AG04449 (cell line): ENCODE measurements around the gene FAM110A.

Source experiments
- CTCF ChIA-PET: fragments of 350-600 bp; formaldehyde crosslinking; extraction: SDS; loops from one replicate; lab custom pipeline; 2021; ENCODE audit warnings: antibody characterized with exemption; lab: Yijun Ruan, JAX
- POLR2A ChIA-PET: fragments of 400-600, 350-600 bp; formaldehyde crosslinking; extraction: SDS; loops from one replicate; lab custom pipeline; 2020; ENCODE audit warnings: antibody characterized with exemption, inconsistent platforms; lab: Yijun Ruan, JAX
- DNase-seq: peaks from one replicate; pipeline ENCODE4 v3.0.0-alpha.2; 2010; ENCODE audit warnings: low read depth, low spot score
- H3K4me3 ChIP-seq: 2 replicates; pipeline ENCODE4 v1.5.1; 2011; ENCODE audit warnings: low read depth, mild to moderate bottlenecking, control low read depth, low read length
- CTCF ChIP-seq: IDR thresholded peaks from one replicate; pipeline ENCODE4 v1.5.1; 2011; ENCODE audit warnings: mild to moderate bottlenecking, moderate library complexity, low read length, control low read depth, inconsistent platforms; ENCODE audit not compliant: insufficient read depth; ENCODE audit errors: missing control alignments

The FAM110A gene

GRCh38 chr20:822651-823573, 10.6 kb upstream of the FAM110A start:
- no peak for TF ChIP-seq CTCF
- H3K4me3 ChIP-seq: no peak overlapping the region
- ChIA-PET POLR2A (no interaction called here), CTCF (interaction anchor here (0.7 to 2.0 kb wide), 2 partner anchors 133 to 136 kb away, joined by 3 to 7 read pairs; no protein-coding TSS in a partner anchor)
- DNase-seq: no peak

- CTCF ChIA-PET: interaction anchor here (2.0 kb wide), 1 partner anchor 135 kb away, joined by 7 read pairs; no protein-coding TSS in a partner anchor
Measured at GRCh38 chr20:823574-823902, 10.0 kb upstream of the FAM110A start.

GRCh38 chr20:824490-824889, 9.0 kb upstream of the FAM110A start:
- ChIA-PET POLR2A (no interaction called here), CTCF (interaction anchor here (0.9 to 2.1 kb wide), 4 partner anchors 9 to 134 kb away, joined by 3 to 8 read pairs (median 6); no protein-coding TSS in a partner anchor)
- no peak overlapping the region for H3K4me3 ChIP-seq
- no peak for TF ChIP-seq CTCF
- DNase-seq: no peak

More at GRCh38 chr20:823574-823902, 10.0 kb upstream of the FAM110A start:
- no peak for DNase-seq
- POLR2A ChIA-PET: no interaction called here
- H3K4me3 ChIP-seq: no peak overlapping the region
- TF ChIP-seq CTCF: no peak

- no peak for DNase-seq
- no peak overlapping the region for H3K4me3 ChIP-seq
- TF ChIP-seq CTCF: no peak
- CTCF ChIA-PET: interaction anchor here (0.9 to 2.1 kb wide), 4 partner anchors 9 to 134 kb away, joined by 3 to 8 read pairs (median 6); no protein-coding TSS in a partner anchor
- POLR2A ChIA-PET: no interaction called here
Measured at GRCh38 chr20:824916-825315, 8.6 kb upstream of the FAM110A start.

- no peak overlapping the region for H3K4me3 ChIP-seq
- no peak for DNase-seq
- CTCF ChIA-PET: interaction anchor here (1.5 to 2.1 kb wide), 2 partner anchors 10 to 130 kb away, joined by 8 to 10 read pairs; no protein-coding TSS in a partner anchor
- POLR2A ChIA-PET: no interaction called here
- TF ChIP-seq CTCF: no peak
Measured at GRCh38 chr20:825710-826421, 7.6 kb upstream of the FAM110A start.
